Caco-2 (cell line): ENCODE measurements around the gene TM9SF4. TPM values are rescaled to one million over a fixed set of nuclear protein-coding genes. Genes with fewer than 3 reads are reported as not detected.

ENCODE experiments used
- BruUV-seq: library from RNA; stranded (reverse); fragments of 400-500 nt; replicated peaks from 2 replicates; lab custom pipeline; 2021; lab: Mats Ljungman, UMichigan
- CTCF ChIA-PET: fragments of 300-600 bp; sonication (Branson Sonifier 250); formaldehyde crosslinking; loops from one replicate; lab custom pipeline; 2022; ENCODE audit warnings: antibody characterized with exemption; lab: Charles Lee
- POLR2A ChIA-PET: fragments of 300-600 bp; sonication (Branson Sonifier 250); formaldehyde crosslinking; loops from one replicate; lab custom pipeline; 2022; ENCODE audit warnings: antibody characterized with exemption; lab: Charles Lee
- DNase-seq, 2 experiments: peaks; one replicate each; pipeline versions ENCODE4 v3.0.0 to v3.0.0-alpha.2; 2020 to 2022
- H3K27me3 ChIP-seq: replicated peaks from 2 replicates; pipeline ENCODE4 v1.6.0; 2011; ENCODE audit warnings: low read length; ENCODE audit not compliant: control insufficient read depth, insufficient read depth
- H3K36me3 ChIP-seq: 2 replicates; pipeline ENCODE4 v1.5.1; 2011; ENCODE audit warnings: low read length; ENCODE audit not compliant: control insufficient read depth, insufficient read depth
- H3K4me1 ChIP-seq: fragments of 250-450 bp; sonication (Bioruptor Pico); 2 replicates; pipeline ENCODE4 v1.5.1; 2020; ENCODE audit warnings: mild to moderate bottlenecking
- H3K4me3 ChIP-seq: 2 replicates; pipeline ENCODE4 v1.5.1; 2011; ENCODE audit warnings: low read depth, mild to moderate bottlenecking, control low read depth, low read length
- H3K9me3 ChIP-seq: fragments of 250-450 bp; sonication (Bioruptor Pico); 2 replicates; pipeline ENCODE4 v1.5.1; 2020; ENCODE audit warnings: mild to moderate bottlenecking, moderate library complexity
- H3K27ac Mint-ChIP-seq: one replicate; pipeline ENCODE4 v1.8.0; 2022; ENCODE audit warnings: mixed read lengths; ENCODE audit not compliant: unreplicated experiment
- H3K27me3 Mint-ChIP-seq: one replicate; pipeline ENCODE4 v1.8.0; 2022; ENCODE audit warnings: mixed read lengths; ENCODE audit not compliant: insufficient read depth, unreplicated experiment
- H3K36me3 Mint-ChIP-seq: one replicate; pipeline ENCODE4 v1.8.0; 2022; ENCODE audit warnings: mild to moderate bottlenecking, mixed read lengths; ENCODE audit not compliant: insufficient read depth, unreplicated experiment
- H3K4me1 Mint-ChIP-seq: one replicate; pipeline ENCODE4 v1.8.0; 2022; ENCODE audit warnings: low read depth, mixed read lengths; ENCODE audit not compliant: unreplicated experiment
- H3K4me3 Mint-ChIP-seq: one replicate; pipeline ENCODE4 v1.8.0; 2022; ENCODE audit warnings: mild to moderate bottlenecking, moderate library complexity, mixed read lengths; ENCODE audit not compliant: unreplicated experiment
- H3K9me3 Mint-ChIP-seq: one replicate; pipeline ENCODE4 v1.8.0; 2022; ENCODE audit warnings: mixed read lengths; ENCODE audit not compliant: unreplicated experiment
- intact Hi-C: fragments of 100-400 bp; cut with micrococcal nuclease; formaldehyde crosslinking; loops from one replicate; pipeline ENCODE4 v1.10.0; 2022; ENCODE audit not compliant: unreplicated experiment
- total RNA-seq: library from RNA; stranded (reverse); gene quantifications from 2 replicates; pipeline ENCODE4 v1.2.3, GENCODE V29; 2022
- TF ChIP-seq, protein P1 (sequence below), 2 experiments: fragments of 200-600 bp in 1 of 2; IDR thresholded peaks; 1 replicate in 1 of 2; 2 replicates in 1 of 2; pipeline versions ENCODE4 v1.5.1 to v1.8.0; 2011 to 2022; ENCODE audit warnings: antibody characterized with exemption in 1 of 2, control low read depth in 1 of 2, inconsistent platforms in 1 of 2, low read depth in 1 of 2, low read length in 1 of 2, mild to moderate bottlenecking in 1 of 2, moderate library complexity in 1 of 2; ENCODE audit not compliant: insufficient read depth in 1 of 2, severe bottlenecking in 1 of 2, unreplicated experiment in 1 of 2

Gene TM9SF4
- total RNA-seq, 1 experiment from 2014 or later, result 138 TPM

DNA sequence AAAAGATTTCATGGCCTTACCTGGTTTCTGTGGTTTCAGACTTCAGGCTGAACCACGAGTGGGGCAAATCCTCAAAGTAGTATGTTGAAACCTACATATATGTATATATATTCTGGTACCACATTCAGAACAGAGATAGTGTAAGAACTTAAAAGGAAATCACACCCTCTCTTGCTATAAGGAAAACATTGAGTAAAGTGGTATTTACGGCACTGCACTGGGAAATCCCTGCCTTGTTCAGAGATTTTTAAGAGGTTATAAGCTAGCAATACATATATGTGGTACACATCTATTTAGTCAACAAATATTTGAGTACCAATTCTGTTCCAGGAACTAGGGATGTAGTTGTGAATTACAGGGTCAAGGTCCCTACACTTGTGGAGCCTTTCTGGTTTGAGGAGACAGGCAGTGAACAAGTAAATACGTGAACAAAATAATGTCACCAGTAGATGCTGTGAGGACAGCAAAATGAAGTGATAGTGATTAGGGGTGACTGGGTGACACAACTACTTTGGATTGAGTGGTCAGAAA lies 1.7 kb downstream of the TM9SF4 start:
- intact Hi-C loops, result no loop called here
- TF ChIP-seq, protein P1, sequence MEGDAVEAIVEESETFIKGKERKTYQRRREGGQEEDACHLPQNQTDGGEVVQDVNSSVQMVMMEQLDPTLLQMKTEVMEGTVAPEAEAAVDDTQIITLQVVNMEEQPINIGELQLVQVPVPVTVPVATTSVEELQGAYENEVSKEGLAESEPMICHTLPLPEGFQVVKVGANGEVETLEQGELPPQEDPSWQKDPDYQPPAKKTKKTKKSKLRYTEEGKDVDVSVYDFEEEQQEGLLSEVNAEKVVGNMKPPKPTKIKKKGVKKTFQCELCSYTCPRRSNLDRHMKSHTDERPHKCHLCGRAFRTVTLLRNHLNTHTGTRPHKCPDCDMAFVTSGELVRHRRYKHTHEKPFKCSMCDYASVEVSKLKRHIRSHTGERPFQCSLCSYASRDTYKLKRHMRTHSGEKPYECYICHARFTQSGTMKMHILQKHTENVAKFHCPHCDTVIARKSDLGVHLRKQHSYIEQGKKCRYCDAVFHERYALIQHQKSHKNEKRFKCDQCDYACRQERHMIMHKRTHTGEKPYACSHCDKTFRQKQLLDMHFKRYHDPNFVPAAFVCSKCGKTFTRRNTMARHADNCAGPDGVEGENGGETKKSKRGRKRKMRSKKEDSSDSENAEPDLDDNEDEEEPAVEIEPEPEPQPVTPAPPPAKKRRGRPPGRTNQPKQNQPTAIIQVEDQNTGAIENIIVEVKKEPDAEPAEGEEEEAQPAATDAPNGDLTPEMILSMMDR (IDR thresholded peaks at IDR 0.05; ENCODE audit: insufficient read depth in 1 of 2, low read depth in 1 of 2, low read length in 1 of 2, severe bottlenecking in 1 of 2, unreplicated experiment in 1 of 2), result no peak
- POLR2A ChIA-PET, result interaction anchor here (0.5 kb wide), 1 partner anchor 287 kb away, joined by 5 read pairs; no protein-coding TSS in a partner anchor
- BruUV-seq, result no TSS peak
- DNase-seq, result no peak
- Mint-ChIP-seq H3K4me3 (peak overlapping the region; percentile 93), H3K36me3 (peaks cover 32% of the 10 kb centered on the region), H3K27me3 (peaks cover 6% of the 10 kb centered on the region), H3K4me1 (peaks cover 7% of the 10 kb centered on the region), H3K9me3 (no peaks in the 10 kb centered on the region), H3K27ac (no peak overlapping the region)
- no peaks in the 10 kb centered on the region for H3K36me3 ChIP-seq
- H3K4me1 ChIP-seq, result peaks cover 12% of the 10 kb centered on the region
- H3K4me3 ChIP-seq, result no peak overlapping the region; the same call in 1 of the 2 replicates
- CTCF ChIA-PET, result no interaction called here
- H3K27me3 ChIP-seq, result no peaks in the 10 kb centered on the region
- H3K9me3 ChIP-seq, result no peaks in the 10 kb centered on the region

DNA sequence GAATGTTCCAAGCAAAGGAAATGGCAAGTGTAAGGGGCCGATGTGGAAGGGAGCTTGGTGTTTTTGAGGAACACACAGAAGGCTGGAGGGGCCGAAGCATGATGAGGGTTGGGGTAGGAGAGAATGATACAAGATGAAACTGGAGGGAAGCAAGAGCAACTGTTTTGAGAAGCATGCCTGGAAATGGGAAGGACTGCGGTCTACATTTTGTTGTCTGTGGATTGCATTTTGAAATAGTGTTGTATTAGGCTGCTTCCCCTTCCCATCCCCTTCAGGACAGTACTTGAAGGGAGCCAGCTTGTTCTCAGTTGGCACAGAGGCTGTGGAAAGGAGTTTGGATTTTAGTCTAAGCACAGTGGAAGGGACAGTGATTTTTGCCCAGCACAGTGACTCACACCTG lies 2.2 kb downstream of the TM9SF4 start:
- H3K36me3 Mint-ChIP-seq, result peaks cover 38% of the 10 kb centered on the region
- Histone ChIP-seq H3K9me3 (no peaks in the 10 kb centered on the region), H3K4me1 (peaks cover 12% of the 10 kb centered on the region), H3K27me3 (no peaks in the 10 kb centered on the region), H3K36me3 (no peaks in the 10 kb centered on the region), H3K4me3 (no peak overlapping the region)
- H3K27me3 Mint-ChIP-seq, result peaks cover 4% of the 10 kb centered on the region
- no peak for DNase-seq
- H3K27ac Mint-ChIP-seq, result no peak overlapping the region
- POLR2A ChIA-PET, result no interaction called here
- CTCF ChIA-PET, result no interaction called here
- H3K4me3 Mint-ChIP-seq, result no peak overlapping the region
- BruUV-seq, result no TSS peak
- H3K4me1 Mint-ChIP-seq, result peaks cover 7% of the 10 kb centered on the region
- TF ChIP-seq, protein P1 (IDR thresholded peaks at IDR 0.05; ENCODE audit: insufficient read depth in 1 of 2, low read depth in 1 of 2, low read length in 1 of 2, severe bottlenecking in 1 of 2, unreplicated experiment in 1 of 2), result no peak
- no peaks in the 10 kb centered on the region for H3K9me3 Mint-ChIP-seq
- intact Hi-C loops, result no loop called here

DNA sequence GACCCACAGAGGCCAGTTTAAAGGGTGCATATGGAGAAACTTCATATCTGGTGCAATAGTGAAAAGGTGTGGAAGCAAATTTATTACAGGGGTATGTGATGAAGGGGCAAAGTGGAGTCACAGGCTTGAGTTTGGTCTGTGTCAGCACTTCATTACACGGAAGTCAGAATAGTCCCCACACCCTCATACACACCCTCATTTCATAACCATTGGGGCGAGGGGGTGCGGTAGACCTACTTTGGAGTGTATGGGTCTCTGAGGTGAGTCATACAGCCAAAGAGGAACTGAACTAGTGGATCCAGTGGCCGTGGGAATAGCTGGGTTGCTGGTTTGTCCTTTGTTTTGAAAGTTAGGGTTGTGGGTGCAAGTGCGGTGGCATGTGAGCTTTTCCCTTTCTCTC lies 3.3 kb downstream of the TM9SF4 start:
- H3K4me1 Mint-ChIP-seq, result peaks cover 7% of the 10 kb centered on the region
- Histone ChIP-seq H3K4me1 (peaks cover 12% of the 10 kb centered on the region), H3K36me3 (no peaks in the 10 kb centered on the region), H3K9me3 (no peaks in the 10 kb centered on the region), H3K4me3 (no peak overlapping the region), H3K27me3 (no peaks in the 10 kb centered on the region)
- TF ChIP-seq, protein P1 (IDR thresholded peaks at IDR 0.05; ENCODE audit: insufficient read depth in 1 of 2, low read depth in 1 of 2, low read length in 1 of 2, severe bottlenecking in 1 of 2, unreplicated experiment in 1 of 2), result no peak
- no peak overlapping the region for H3K4me3 Mint-ChIP-seq
- ChIA-PET CTCF (no interaction called here), POLR2A (no interaction called here)
- intact Hi-C loops, result no loop called here
- no TSS peak for BruUV-seq
- peaks cover 40% of the 10 kb centered on the region for H3K36me3 Mint-ChIP-seq
- peak in 1 of 2 experiments; percentile 31 for DNase-seq
- H3K27ac Mint-ChIP-seq, result no peak overlapping the region
- H3K9me3 Mint-ChIP-seq, result no peaks in the 10 kb centered on the region
- H3K27me3 Mint-ChIP-seq, result no peaks in the 10 kb centered on the region
